ENCODE results near the gene COL24A1.

The COL24A1 gene

DNA sequence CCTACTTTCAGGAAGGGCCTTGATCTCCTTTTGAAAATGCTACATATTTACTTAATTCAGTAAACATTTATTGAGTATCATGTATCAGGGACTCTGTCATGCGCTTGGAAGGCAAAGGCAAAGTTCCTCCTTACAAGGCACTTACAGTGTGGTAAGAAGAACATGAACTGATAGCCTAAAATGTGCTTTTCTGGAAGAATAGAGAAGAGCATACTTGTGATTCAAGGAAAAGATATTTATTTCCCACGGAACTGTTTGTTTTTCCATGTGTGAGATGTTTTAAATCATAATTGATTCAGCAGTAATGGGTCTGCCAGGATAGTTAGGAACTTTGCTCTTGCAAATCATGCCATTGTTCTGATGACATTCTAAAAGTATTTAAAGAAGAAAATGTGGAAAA, 338.2 kb downstream of the COL24A1 start:
- Histone ChIP-seq H3K36me3 (ENCODE audit: control insufficient read depth, insufficient read depth, low read length) (no peaks in the 10 kb centered on the region), H3K4me3 (replicated peaks; ENCODE audit: low read depth, low read length) (no peak overlapping the region), H3K27me3 (replicated peaks; ENCODE audit: control insufficient read depth, insufficient read depth, low read length) (no peaks in the 10 kb centered on the region)
- no peak for DNase-seq (ENCODE audit: extremely low read depth, insufficient read length)
- TF ChIP-seq, protein P1, sequence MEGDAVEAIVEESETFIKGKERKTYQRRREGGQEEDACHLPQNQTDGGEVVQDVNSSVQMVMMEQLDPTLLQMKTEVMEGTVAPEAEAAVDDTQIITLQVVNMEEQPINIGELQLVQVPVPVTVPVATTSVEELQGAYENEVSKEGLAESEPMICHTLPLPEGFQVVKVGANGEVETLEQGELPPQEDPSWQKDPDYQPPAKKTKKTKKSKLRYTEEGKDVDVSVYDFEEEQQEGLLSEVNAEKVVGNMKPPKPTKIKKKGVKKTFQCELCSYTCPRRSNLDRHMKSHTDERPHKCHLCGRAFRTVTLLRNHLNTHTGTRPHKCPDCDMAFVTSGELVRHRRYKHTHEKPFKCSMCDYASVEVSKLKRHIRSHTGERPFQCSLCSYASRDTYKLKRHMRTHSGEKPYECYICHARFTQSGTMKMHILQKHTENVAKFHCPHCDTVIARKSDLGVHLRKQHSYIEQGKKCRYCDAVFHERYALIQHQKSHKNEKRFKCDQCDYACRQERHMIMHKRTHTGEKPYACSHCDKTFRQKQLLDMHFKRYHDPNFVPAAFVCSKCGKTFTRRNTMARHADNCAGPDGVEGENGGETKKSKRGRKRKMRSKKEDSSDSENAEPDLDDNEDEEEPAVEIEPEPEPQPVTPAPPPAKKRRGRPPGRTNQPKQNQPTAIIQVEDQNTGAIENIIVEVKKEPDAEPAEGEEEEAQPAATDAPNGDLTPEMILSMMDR (IDR thresholded peaks at IDR 0.05; ENCODE audit: insufficient read depth, low read length, poor library complexity, severe bottlenecking) = no peak

DNA sequence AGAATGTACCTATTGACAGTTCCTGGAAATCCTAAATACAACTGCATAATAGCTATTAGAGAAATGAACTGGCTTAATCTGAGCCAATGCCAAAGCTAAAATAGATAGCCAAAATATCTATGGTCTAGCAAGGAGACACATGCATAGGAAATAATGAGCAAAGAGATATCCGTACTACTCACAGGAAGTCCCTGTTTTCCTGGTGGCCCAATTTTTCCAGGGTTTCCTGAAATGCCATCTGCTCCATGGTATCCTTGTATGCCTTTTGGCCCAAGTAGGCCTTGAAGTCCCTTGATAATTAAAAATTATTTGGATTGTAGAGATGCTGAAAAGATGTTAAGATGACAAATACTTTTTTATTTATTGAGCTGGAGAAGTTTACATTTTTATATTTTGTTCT, 340.0 kb downstream of the COL24A1 start:
- no peaks in the 10 kb centered on the region for H3K27me3 ChIP-seq (replicated peaks; ENCODE audit: control insufficient read depth, insufficient read depth, low read length)
- no peak overlapping the region for H3K4me3 ChIP-seq (replicated peaks; ENCODE audit: low read depth, low read length)
- no peak for DNase-seq (ENCODE audit: extremely low read depth, insufficient read length)
- no peaks in the 10 kb centered on the region for H3K36me3 ChIP-seq (ENCODE audit: control insufficient read depth, insufficient read depth, low read length)
- TF ChIP-seq, protein P1 (IDR thresholded peaks at IDR 0.05; ENCODE audit: insufficient read depth, low read length, poor library complexity, severe bottlenecking) = no peak

DNA sequence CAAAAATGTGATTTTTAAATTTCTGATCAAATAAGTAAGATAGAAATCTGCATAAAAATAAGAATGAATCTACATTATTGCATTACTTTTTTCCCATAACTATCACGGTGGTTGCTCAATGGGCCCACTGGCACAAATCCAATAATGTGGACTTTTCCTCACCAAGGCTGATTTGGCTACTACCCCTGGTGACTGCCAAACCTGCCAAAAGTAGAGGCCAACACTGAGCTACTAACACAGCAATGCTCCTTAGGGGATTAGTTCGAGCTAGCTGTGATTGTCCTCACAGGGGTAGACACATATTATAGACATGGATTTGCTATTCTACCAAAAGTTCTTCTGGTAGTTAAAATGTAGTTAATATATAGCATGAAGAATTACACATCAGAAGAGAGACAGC, 340.7 kb downstream of the COL24A1 start:
- no peak for DNase-seq (ENCODE audit: extremely low read depth, insufficient read length)
- TF ChIP-seq, protein P1 (IDR thresholded peaks at IDR 0.05; ENCODE audit: insufficient read depth, low read length, poor library complexity, severe bottlenecking) = no peak
- Histone ChIP-seq H3K4me3 (replicated peaks; ENCODE audit: low read depth, low read length) (no peak overlapping the region), H3K27me3 (replicated peaks; ENCODE audit: control insufficient read depth, insufficient read depth, low read length) (no peaks in the 10 kb centered on the region), H3K36me3 (ENCODE audit: control insufficient read depth, insufficient read depth, low read length) (no peaks in the 10 kb centered on the region)

DNA sequence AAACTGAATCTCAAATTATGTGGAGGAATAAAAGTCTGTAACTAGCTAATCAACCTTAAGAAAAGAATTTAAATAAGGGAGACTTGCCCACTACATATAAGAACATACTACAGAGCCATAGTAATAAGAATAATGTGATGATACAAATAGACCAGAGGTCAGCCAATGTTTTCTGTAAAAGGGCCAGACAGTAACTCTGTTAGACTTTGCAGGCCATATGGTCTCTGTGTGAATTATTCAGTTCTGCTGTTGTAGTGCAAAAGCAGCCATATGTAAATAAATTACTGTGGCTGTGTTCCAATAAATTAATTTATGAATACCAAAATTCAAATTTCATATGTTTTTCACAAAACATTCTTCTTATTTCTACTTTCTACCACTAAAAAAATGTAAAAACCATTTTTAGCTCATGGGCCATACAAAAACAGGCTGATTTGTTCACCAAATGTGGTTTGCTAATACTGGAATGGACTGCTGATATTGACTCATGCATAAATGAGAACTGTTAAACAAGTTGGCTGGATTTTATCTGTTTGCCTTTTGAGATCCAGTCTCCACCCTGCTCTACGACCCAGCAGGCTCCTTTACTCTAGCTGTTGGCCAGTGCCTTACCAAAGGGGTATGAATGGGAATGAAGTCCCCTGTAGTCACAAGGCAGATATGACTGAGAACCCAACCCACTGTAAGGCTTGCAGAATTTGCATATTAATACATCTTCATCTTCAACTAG, 350.2 kb downstream of the COL24A1 start:
- Histone ChIP-seq H3K36me3 (ENCODE audit: control insufficient read depth, insufficient read depth, low read length) (no peaks in the 10 kb centered on the region), H3K27me3 (replicated peaks; ENCODE audit: control insufficient read depth, insufficient read depth, low read length) (no peaks in the 10 kb centered on the region), H3K4me3 (replicated peaks; ENCODE audit: low read depth, low read length) (no peak overlapping the region)
- TF ChIP-seq, protein P1 (IDR thresholded peaks at IDR 0.05; ENCODE audit: insufficient read depth, low read length, poor library complexity, severe bottlenecking) = no peak
- DNase-seq (ENCODE audit: extremely low read depth, insufficient read length) = no peak

DNA sequence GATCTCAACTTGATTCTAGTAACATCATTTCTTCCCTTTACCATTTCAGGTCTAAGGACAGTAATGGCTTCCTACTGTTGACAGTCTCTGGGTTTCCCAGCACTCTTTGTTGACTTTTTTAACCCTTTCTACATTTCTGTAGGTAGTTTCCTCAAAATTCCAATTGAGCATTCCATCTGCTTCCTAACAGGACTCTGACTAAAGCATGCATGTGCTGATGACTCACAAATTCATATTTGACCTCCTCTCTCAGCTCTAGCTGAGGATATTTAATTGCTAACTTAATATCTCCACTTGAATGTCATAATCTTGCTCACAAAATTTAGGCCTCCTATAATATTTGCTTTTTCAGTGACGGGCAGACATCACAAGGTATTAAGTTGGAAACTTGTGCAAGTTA, 355.1 kb downstream of the COL24A1 start:
- TF ChIP-seq, protein P1 (IDR thresholded peaks at IDR 0.05; ENCODE audit: insufficient read depth, low read length, poor library complexity, severe bottlenecking) = no peak
- no peaks in the 10 kb centered on the region for H3K27me3 ChIP-seq (replicated peaks; ENCODE audit: control insufficient read depth, insufficient read depth, low read length)
- H3K36me3 ChIP-seq (ENCODE audit: control insufficient read depth, insufficient read depth, low read length) = no peaks in the 10 kb centered on the region
- DNase-seq (ENCODE audit: extremely low read depth, insufficient read length) = no peak
- no peak overlapping the region for H3K4me3 ChIP-seq (replicated peaks; ENCODE audit: low read depth, low read length)

DNA sequence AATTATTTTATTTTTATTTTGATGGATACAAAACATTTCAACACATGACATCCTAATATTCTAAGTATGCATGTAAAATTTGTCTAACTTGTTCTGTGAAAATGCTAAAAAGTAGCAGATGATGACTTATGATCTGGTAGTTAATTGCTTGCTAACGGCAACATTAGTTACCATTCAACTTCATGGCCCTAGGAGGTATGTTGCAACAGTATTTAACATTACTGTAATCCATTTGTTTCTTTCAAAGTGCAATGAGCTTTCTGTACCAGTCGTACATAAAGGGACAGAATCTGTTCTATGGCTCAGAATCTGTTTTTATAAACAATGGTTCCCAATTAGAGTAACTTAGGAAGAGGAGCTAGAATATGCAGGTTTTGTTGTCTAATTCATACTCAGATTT, 356.8 kb downstream of the COL24A1 start:
- TF ChIP-seq, protein P1 (IDR thresholded peaks at IDR 0.05; ENCODE audit: insufficient read depth, low read length, poor library complexity, severe bottlenecking) = no peak
- DNase-seq (ENCODE audit: extremely low read depth, insufficient read length) = no peak
- no peak overlapping the region for H3K4me3 ChIP-seq (replicated peaks; ENCODE audit: low read depth, low read length)
- no peaks in the 10 kb centered on the region for H3K27me3 ChIP-seq (replicated peaks; ENCODE audit: control insufficient read depth, insufficient read depth, low read length)
- no peaks in the 10 kb centered on the region for H3K36me3 ChIP-seq (ENCODE audit: control insufficient read depth, insufficient read depth, low read length)
